GM19238 (cell line): ENCODE data around the gene KIF21A.

Experiments used
- DNase-seq: peaks from one replicate; pipeline ENCODE4 v3.0.0; 2011; ENCODE audit warnings: low spot score; ENCODE audit not compliant: insufficient read length

Gene KIF21A

DNA sequence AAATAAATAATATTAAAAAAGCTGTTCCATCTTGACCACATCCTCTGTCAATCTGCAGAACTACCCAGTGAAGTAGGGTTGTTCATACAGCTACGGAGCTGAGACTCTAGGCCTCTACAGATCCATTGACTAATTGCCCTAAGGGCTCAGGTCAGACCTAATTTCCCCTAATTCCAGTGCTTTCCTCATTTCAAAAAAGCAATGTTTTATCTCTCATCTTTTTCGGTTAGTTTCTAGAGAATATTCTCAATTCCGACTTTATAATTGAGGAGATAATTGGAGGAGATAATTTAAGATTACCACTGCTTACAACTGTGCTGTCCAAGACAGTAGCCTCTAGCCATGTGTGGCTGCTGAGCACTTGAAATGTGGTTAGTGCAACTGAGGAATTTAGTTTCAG is 167.1 kb downstream of the KIF21A start:
- DNase-seq, result no peak

GRCh38 chr12:39272871-39273655 is 169.9 kb downstream of the KIF21A start:
- DNase-seq, result no peak

GRCh38 chr12:39269492-39269891 is 173.4 kb downstream of the KIF21A start:
- no peak for DNase-seq

- no peak for DNase-seq
These were observed 175.0 kb downstream of the KIF21A start for GRCh38 chr12:39267886-39268285.

- DNase-seq, result no peak
These were observed 190.3 kb downstream of the KIF21A start for GRCh38 chr12:39252628-39253027.
